Neuronal stem cell (in vitro differentiated cells): ENCODE measurements around the gene GRM4.

Source experiments
- DNase-seq: peaks from one replicate; pipeline ENCODE4 v3.0.0-alpha.2; 2013; ENCODE audit warnings: low spot score
- H2AFZ ChIP-seq: one replicate; pipeline ENCODE4 v1.6.1; 2013; ENCODE audit warnings: mild to moderate bottlenecking, low read length, inconsistent platforms
- H2AK5ac ChIP-seq: 2 replicates; pipeline ENCODE4 v1.6.1; 2013; ENCODE audit warnings: low read depth, mild to moderate bottlenecking, inconsistent platforms, low read length, moderate library complexity, mixed read lengths
- H2BK120ac ChIP-seq: 2 replicates; pipeline ENCODE4 v1.6.1; 2013; ENCODE audit warnings: low read depth, mild to moderate bottlenecking, inconsistent platforms, low read length, moderate library complexity, mixed read lengths
- H2BK12ac ChIP-seq: one replicate; pipeline ENCODE4 v1.6.1; 2013; ENCODE audit warnings: low read length, inconsistent platforms
- H2BK15ac ChIP-seq: 2 replicates; pipeline ENCODE4 v1.6.1; 2013; ENCODE audit warnings: mild to moderate bottlenecking, low read length, inconsistent platforms, mixed read lengths
- H2BK5ac ChIP-seq: one replicate; pipeline ENCODE4 v1.6.1; 2013; ENCODE audit warnings: inconsistent platforms, mild to moderate bottlenecking, low read length, moderate library complexity
- H3K14ac ChIP-seq: one replicate; pipeline ENCODE4 v1.6.1; 2013; ENCODE audit warnings: low read length, inconsistent platforms
- H3K18ac ChIP-seq: 2 replicates; pipeline ENCODE4 v1.6.1; 2013; ENCODE audit warnings: low read length, inconsistent platforms
- H3K23ac ChIP-seq: 2 replicates; pipeline ENCODE4 v1.6.1; 2013; ENCODE audit warnings: low read depth, mild to moderate bottlenecking, mixed read lengths, low read length, inconsistent platforms; ENCODE audit not compliant: poor library complexity
- H3K27ac ChIP-seq: replicated peaks from 3 replicates; pipeline ENCODE4 v1.5.1; 2013; ENCODE audit warnings: low read length, inconsistent platforms
- H3K27me3 ChIP-seq, 3 experiments: 2 replicates each; pipeline ENCODE4 v1.6.1; 2013; ENCODE audit warnings: low read length in 3 of 3, mild to moderate bottlenecking in 2 of 3, inconsistent platforms in 1 of 3, low read depth in 1 of 3, mixed read lengths in 1 of 3, moderate library complexity in 1 of 3; ENCODE audit not compliant: control insufficient read depth in 3 of 3, insufficient read depth in 3 of 3
- H3K36me3 ChIP-seq, 2 donors: replicated peaks in 1 of 2; 2 replicates each; pipeline ENCODE4 v1.6.1; 2013; ENCODE audit warnings: low read length in 2 of 2; ENCODE audit not compliant: control insufficient read depth in 2 of 2, insufficient read depth in 2 of 2
- H3K4ac ChIP-seq: 2 replicates; pipeline ENCODE4 v1.6.1; 2013; ENCODE audit warnings: inconsistent platforms, mild to moderate bottlenecking, low read length, moderate library complexity
- H3K4me1 ChIP-seq, 2 donors: 1 replicate in 1 of 2; 2 replicates in 1 of 2; pipeline ENCODE4 v1.6.1; 2013; ENCODE audit warnings: low read length in 2 of 2, low read depth in 1 of 2; ENCODE audit not compliant: control insufficient read depth in 2 of 2, insufficient read depth in 1 of 2
- H3K4me2 ChIP-seq: one replicate; pipeline ENCODE4 v1.6.1; 2013; ENCODE audit warnings: mild to moderate bottlenecking, low read length, inconsistent platforms; ENCODE audit not compliant: insufficient read depth, poor library complexity, severe bottlenecking
- H3K4me3 ChIP-seq, 2 donors: 2 replicates each; pipeline ENCODE4 v1.5.1; 2013; ENCODE audit warnings: low read length in 2 of 2, mild to moderate bottlenecking in 2 of 2, inconsistent platforms in 1 of 2, moderate library complexity in 1 of 2
- H3K79me1 ChIP-seq: one replicate; pipeline ENCODE4 v1.6.1; 2013; ENCODE audit warnings: low read depth, mild to moderate bottlenecking, inconsistent platforms, low read length, moderate library complexity
- H3K9ac ChIP-seq: one replicate; pipeline ENCODE4 v1.6.1; 2013; ENCODE audit warnings: mild to moderate bottlenecking, low read depth, low read length, inconsistent platforms; ENCODE audit not compliant: poor library complexity
- H3K9me3 ChIP-seq, 2 donors: replicated peaks in 1 of 2; 2 replicates each; pipeline versions ENCODE3 to v1.6.1; 2013; ENCODE audit warnings: low read length in 2 of 2, mild to moderate bottlenecking in 2 of 2, inconsistent platforms in 1 of 2, low read depth in 1 of 2, mixed read lengths in 1 of 2, moderate library complexity in 1 of 2; ENCODE audit not compliant: control insufficient read depth in 2 of 2, insufficient read depth in 1 of 2
- H4K8ac ChIP-seq: one replicate; pipeline ENCODE4 v1.6.1; 2013; ENCODE audit warnings: low read depth, mild to moderate bottlenecking, inconsistent platforms, low read length, moderate library complexity
- H4K91ac ChIP-seq: one replicate; pipeline ENCODE4 v1.6.1; 2013; ENCODE audit warnings: low read length, low read depth, mild to moderate bottlenecking, inconsistent platforms; ENCODE audit not compliant: poor library complexity
- WGBS, 2 donors: extraction: QIAGEN DNeasy Blood & Tissue Kit; methylation state at CpG; one replicate each; pipeline ENCODE4 v1.1.7; 2013; ENCODE audit warnings: missing lambda C conversion rate in 2 of 2, mixed read lengths in 1 of 2; ENCODE audit not compliant: insufficient read length in 2 of 2, insufficient replicate concordance in 1 of 2; ENCODE audit errors: extremely low coverage in 2 of 2; 5-methylcytosine and 5-hydroxymethylcytosine counted together

The GRM4 gene

GRCh38 chr6:34039943-34040342 is 105.9 kb downstream of the GRM4 start:
- H3K27ac ChIP-seq, result no peak overlapping the region
- no CpG with 5 or more reads among the region's 11 CpGs for WGBS, 2 donors

GRCh38 chr6:34037151-34037550 is 108.7 kb downstream of the GRM4 start:
- H2BK12ac ChIP-seq, result no peak overlapping the region
- no peak overlapping the region for H3K4me2 ChIP-seq
- H3K18ac ChIP-seq, result no peak overlapping the region
- no peak overlapping the region for H4K8ac ChIP-seq
- no peak overlapping the region for H2AFZ ChIP-seq
- H3K4me1 ChIP-seq, result peaks cover 0 to 6% of the 10 kb centered on the region in 2 donors
- WGBS, 2 donors, result no CpG with 5 or more reads among the region's 3 CpGs
- no peak overlapping the region for H3K23ac ChIP-seq
- no peak overlapping the region for H2BK120ac ChIP-seq
- no peaks in the 10 kb centered on the region for H3K9me3 ChIP-seq
- no peak overlapping the region for H3K4me3 ChIP-seq
- H2BK5ac ChIP-seq, result no peak overlapping the region
- no peak overlapping the region for H2AK5ac ChIP-seq
- no peaks in the 10 kb centered on the region for H3K79me1 ChIP-seq
- H3K27ac ChIP-seq, result no peak overlapping the region
- H3K4ac ChIP-seq, result no peak overlapping the region
- H3K9ac ChIP-seq, result no peak overlapping the region
- H2BK15ac ChIP-seq, result no peak overlapping the region
- H4K91ac ChIP-seq, result no peak overlapping the region
- no peaks in the 10 kb centered on the region for H3K27me3 ChIP-seq
- H3K14ac ChIP-seq, result no peak overlapping the region
- no peaks in the 10 kb centered on the region for H3K36me3 ChIP-seq
- no peak for DNase-seq

More at GRCh38 chr6:34039943-34040342, 105.9 kb downstream of the GRM4 start:
- Histone ChIP-seq H3K9ac (peak overlapping the region; percentile 14), H3K4ac (no peak overlapping the region), H3K27me3 (no peaks in the 10 kb centered on the region), H3K18ac (peak overlapping the region; percentile 35), H2BK120ac (no peak overlapping the region), H3K23ac (no peak overlapping the region), H2BK5ac (no peak overlapping the region), H3K79me1 (no peaks in the 10 kb centered on the region), H2AK5ac (peak overlapping the region; percentile 74), H4K8ac (no peak overlapping the region), H3K36me3 (no peaks in the 10 kb centered on the region), H2BK12ac (no peak overlapping the region), H3K4me2 (no peak overlapping the region), H2AFZ (no peak overlapping the region), H4K91ac (no peak overlapping the region), H3K4me1 (peaks cover 0 to 11% of the 10 kb centered on the region in 2 donors), H3K14ac (no peak overlapping the region), H2BK15ac (no peak overlapping the region), H3K4me3 (no peak overlapping the region), H3K9me3 (no peaks in the 10 kb centered on the region)
- no peak for DNase-seq

GRCh38 chr6:34036357-34037069 is 109.4 kb downstream of the GRM4 start:
- WGBS, 2 donors, result no CpG with 5 or more reads among the region's 20 CpGs
- Histone ChIP-seq H3K27me3 (no peaks in the 10 kb centered on the region), H3K4me3 (no peak overlapping the region), H3K23ac (peak overlapping the region; percentile 37), H2AFZ (no peak overlapping the region), H2AK5ac (no peak overlapping the region), H3K9ac (no peak overlapping the region), H4K8ac (no peak overlapping the region), H3K27ac (no peak overlapping the region), H4K91ac (no peak overlapping the region), H3K4ac (no peak overlapping the region), H2BK5ac (no peak overlapping the region), H2BK12ac (no peak overlapping the region), H3K9me3 (no peaks in the 10 kb centered on the region), H3K4me2 (no peak overlapping the region), H2BK15ac (no peak overlapping the region), H3K36me3 (no peaks in the 10 kb centered on the region), H2BK120ac (no peak overlapping the region), H3K4me1 (peaks cover 0 to 7% of the 10 kb centered on the region in 2 donors), H3K79me1 (no peaks in the 10 kb centered on the region), H3K14ac (peak overlapping the region; percentile 39), H3K18ac (peak overlapping the region; percentile 60)
- DNase-seq, result no peak

- H3K79me1 ChIP-seq, result no peaks in the 10 kb centered on the region
- no peak overlapping the region for H3K4me2 ChIP-seq
- H2AK5ac ChIP-seq, result peak overlapping the region; percentile 77
- H3K4ac ChIP-seq, result no peak overlapping the region
- peaks cover 0 to 7% of the 10 kb centered on the region in 2 donors for H3K4me1 ChIP-seq
- H3K36me3 ChIP-seq, result no peaks in the 10 kb centered on the region
- no peak overlapping the region for H2BK12ac ChIP-seq
- peak overlapping the region; percentile 63 for H3K14ac ChIP-seq
- H4K91ac ChIP-seq, result no peak overlapping the region
- H3K9me3 ChIP-seq, result peaks cover 0 to 1% of the 10 kb centered on the region in 2 donors
- H3K27me3 ChIP-seq, result no peaks in the 10 kb centered on the region
- H3K9ac ChIP-seq, result no peak overlapping the region
- no peak overlapping the region for H3K27ac ChIP-seq
- WGBS, 2 donors, result no CpG with 5 or more reads among the region's 40 CpGs
- H2BK5ac ChIP-seq, result no peak overlapping the region
- H3K4me3 ChIP-seq, result no peak overlapping the region
- H3K23ac ChIP-seq, result peak overlapping the region; percentile 39
- H2BK120ac ChIP-seq, result no peak overlapping the region
- peak overlapping the region; percentile 24 for H4K8ac ChIP-seq
- DNase-seq, result no peak
- H2BK15ac ChIP-seq, result peak overlapping the region; percentile 79
- H2AFZ ChIP-seq, result no peak overlapping the region
- peak overlapping the region; percentile 11 for H3K18ac ChIP-seq
Measured at GRCh38 chr6:34035704-34036356, 110.1 kb downstream of the GRM4 start.
